HepG2 (cell line): ENCODE measurements around the gene CTNNBL1. TPM values are rescaled to one million over a fixed set of nuclear protein-coding genes. Genes with fewer than 3 reads are reported as not detected.

Experiments
- ATM ChIP-seq: fragments of 450-650 bp; IDR thresholded peaks from 2 replicates; pipeline ENCODE4 v1.7.1; 2017; ENCODE audit warnings: mild to moderate bottlenecking, borderline replicate concordance
- HIVEP1 ChIP-seq: sonication (generic); formaldehyde crosslinking; IDR thresholded peaks from 2 replicates; pipeline ENCODE4 v1.4.0; 2020; ENCODE audit warnings: mild to moderate bottlenecking, missing genetic modification reagents
- KAT8 ChIP-seq: IDR thresholded peaks from 2 replicates; pipeline ENCODE4 v1.6.1; 2016; ENCODE audit warnings: missing genetic modification reagents, missing compliant biosample characterization
- KLF13 ChIP-seq: sonication (generic); formaldehyde crosslinking; IDR thresholded peaks from 2 replicates; pipeline ENCODE4 v1.4.0; 2020; ENCODE audit warnings: mild to moderate bottlenecking, missing genetic modification reagents
- MEIS2 ChIP-seq: sonication (generic); formaldehyde crosslinking; IDR thresholded peaks from 2 replicates; pipeline ENCODE4 v1.9.0; 2021; ENCODE audit warnings: mild to moderate bottlenecking, missing genetic modification reagents
- MLLT10 ChIP-seq: sonication (generic); formaldehyde crosslinking; IDR thresholded peaks from 2 replicates; pipeline ENCODE4 v1.4.0; 2020; ENCODE audit warnings: missing genetic modification reagents
- TEAD3 ChIP-seq: optimal IDR thresholded peaks from 2 replicates; pipeline ENCODE3; 2016; ENCODE audit warnings: borderline replicate concordance
- XRCC5 ChIP-seq: fragments of 200-400 bp; formaldehyde crosslinking; optimal IDR thresholded peaks from 2 replicates; pipeline ENCODE3; 2017; ENCODE audit warnings: mild to moderate bottlenecking, low read length
- ZNF383 ChIP-seq: sonication (generic); formaldehyde crosslinking; IDR thresholded peaks from 2 replicates; pipeline ENCODE4 v1.4.0; 2020; ENCODE audit warnings: missing genetic modification reagents, mild to moderate bottlenecking, borderline replicate concordance
- ZNF652 ChIP-seq: IDR thresholded peaks from 2 replicates; pipeline ENCODE4 v1.6.1; 2016; ENCODE audit warnings: low read depth, borderline replicate concordance
- ZNF788 ChIP-seq: sonication (generic); formaldehyde crosslinking; IDR thresholded peaks from 2 replicates; pipeline ENCODE4 v1.5.0; 2020; ENCODE audit warnings: mild to moderate bottlenecking, missing genetic modification reagents, borderline replicate concordance
- polyA plus RNA-seq, 8 experiments: library from polyadenylated mRNA; depleted of rRNA in 3 of 8; stranded (reverse) in 7 of 8; unstranded in 1 of 8; fragments of >200 nt; fragmentation: Illumina TruSeq in 4 of 8; extraction: Trizol in 4 of 8; gene quantifications; 2 replicates each; pipeline versions ENCODE4 v1.2.1 to v1.2.3, GENCODE V29; 2011 to 2016; ENCODE audit warnings: low read depth in 4 of 8, missing spikeins in 1 of 8, mixed read lengths in 1 of 8; ENCODE audit not compliant: insufficient read depth in 1 of 8
- total RNA-seq, 5 experiments: library from RNA; depleted of rRNA; stranded (reverse); fragments of >200 nt; fragmentation: Illumina TruSeq; extraction: Trizol; gene quantifications; 2 replicates each; pipeline ENCODE4 v1.2.3, GENCODE V29; 2016; ENCODE audit warnings: low read depth in 1 of 5
- TF ChIP-seq, protein P1 (sequence below): sonication (generic); formaldehyde crosslinking; IDR thresholded peaks from 2 replicates; pipeline ENCODE4 v1.5.1; 2020; ENCODE audit warnings: mild to moderate bottlenecking, missing genetic modification reagents, borderline replicate concordance
- TF ChIP-seq, protein P2 (sequence below), 2 experiments: sonication (generic) in 1 of 2; formaldehyde crosslinking in 1 of 2; IDR thresholded peaks; 2 replicates each; pipeline versions ENCODE4 v1.4.0 to v1.6.1; 2018 to 2020; ENCODE audit warnings: missing genetic modification reagents in 2 of 2, borderline replicate concordance in 1 of 2, low read depth in 1 of 2, mild to moderate bottlenecking in 1 of 2, missing biosample characterization in 1 of 2
- TF ChIP-seq, protein P3 (sequence below): sonication (generic); formaldehyde crosslinking; IDR thresholded peaks from 2 replicates; pipeline ENCODE4 v1.9.0; 2021; ENCODE audit warnings: missing genetic modification reagents, borderline replicate concordance
- TF ChIP-seq, protein P4 (sequence below): sonication (generic); formaldehyde crosslinking; IDR thresholded peaks from 2 replicates; pipeline ENCODE4 v1.5.0; 2020; ENCODE audit warnings: missing genetic modification reagents, mild to moderate bottlenecking, borderline replicate concordance
- TF ChIP-seq, protein P5 (sequence below): sonication (generic); formaldehyde crosslinking; IDR thresholded peaks from 2 replicates; pipeline ENCODE4 v1.5.0; 2020; ENCODE audit warnings: mild to moderate bottlenecking, low read depth, missing genetic modification reagents, borderline replicate concordance

The CTNNBL1 gene
- total and polyA plus RNA-seq, 2 of the 13 experiments (the other 11 are each of a cell fraction or from before 2014, with no cell fraction given), result 49.3 to 94.6 TPM

DNA sequence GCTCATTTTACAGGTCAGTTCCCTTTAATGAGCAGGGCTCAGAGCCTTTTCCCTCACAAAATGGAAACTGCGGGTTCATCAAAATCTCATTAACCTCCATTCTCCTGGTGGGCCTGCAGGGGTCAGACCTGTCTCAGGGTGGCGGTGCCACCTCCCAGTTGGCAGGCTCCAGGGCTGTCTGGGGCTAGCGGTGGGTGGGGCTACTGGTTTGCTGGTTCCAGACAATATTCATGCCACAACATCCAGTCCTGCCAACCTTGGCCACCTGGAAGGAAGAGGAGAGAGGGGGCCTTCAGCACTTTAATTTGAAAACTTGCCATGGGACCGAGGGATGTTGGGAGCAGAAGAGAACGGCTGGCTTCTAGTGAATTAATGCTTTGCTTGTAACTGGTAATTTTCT lies 41.9 kb upstream of the CTNNBL1 start (continued):
- TF ChIP-seq, protein P1, sequence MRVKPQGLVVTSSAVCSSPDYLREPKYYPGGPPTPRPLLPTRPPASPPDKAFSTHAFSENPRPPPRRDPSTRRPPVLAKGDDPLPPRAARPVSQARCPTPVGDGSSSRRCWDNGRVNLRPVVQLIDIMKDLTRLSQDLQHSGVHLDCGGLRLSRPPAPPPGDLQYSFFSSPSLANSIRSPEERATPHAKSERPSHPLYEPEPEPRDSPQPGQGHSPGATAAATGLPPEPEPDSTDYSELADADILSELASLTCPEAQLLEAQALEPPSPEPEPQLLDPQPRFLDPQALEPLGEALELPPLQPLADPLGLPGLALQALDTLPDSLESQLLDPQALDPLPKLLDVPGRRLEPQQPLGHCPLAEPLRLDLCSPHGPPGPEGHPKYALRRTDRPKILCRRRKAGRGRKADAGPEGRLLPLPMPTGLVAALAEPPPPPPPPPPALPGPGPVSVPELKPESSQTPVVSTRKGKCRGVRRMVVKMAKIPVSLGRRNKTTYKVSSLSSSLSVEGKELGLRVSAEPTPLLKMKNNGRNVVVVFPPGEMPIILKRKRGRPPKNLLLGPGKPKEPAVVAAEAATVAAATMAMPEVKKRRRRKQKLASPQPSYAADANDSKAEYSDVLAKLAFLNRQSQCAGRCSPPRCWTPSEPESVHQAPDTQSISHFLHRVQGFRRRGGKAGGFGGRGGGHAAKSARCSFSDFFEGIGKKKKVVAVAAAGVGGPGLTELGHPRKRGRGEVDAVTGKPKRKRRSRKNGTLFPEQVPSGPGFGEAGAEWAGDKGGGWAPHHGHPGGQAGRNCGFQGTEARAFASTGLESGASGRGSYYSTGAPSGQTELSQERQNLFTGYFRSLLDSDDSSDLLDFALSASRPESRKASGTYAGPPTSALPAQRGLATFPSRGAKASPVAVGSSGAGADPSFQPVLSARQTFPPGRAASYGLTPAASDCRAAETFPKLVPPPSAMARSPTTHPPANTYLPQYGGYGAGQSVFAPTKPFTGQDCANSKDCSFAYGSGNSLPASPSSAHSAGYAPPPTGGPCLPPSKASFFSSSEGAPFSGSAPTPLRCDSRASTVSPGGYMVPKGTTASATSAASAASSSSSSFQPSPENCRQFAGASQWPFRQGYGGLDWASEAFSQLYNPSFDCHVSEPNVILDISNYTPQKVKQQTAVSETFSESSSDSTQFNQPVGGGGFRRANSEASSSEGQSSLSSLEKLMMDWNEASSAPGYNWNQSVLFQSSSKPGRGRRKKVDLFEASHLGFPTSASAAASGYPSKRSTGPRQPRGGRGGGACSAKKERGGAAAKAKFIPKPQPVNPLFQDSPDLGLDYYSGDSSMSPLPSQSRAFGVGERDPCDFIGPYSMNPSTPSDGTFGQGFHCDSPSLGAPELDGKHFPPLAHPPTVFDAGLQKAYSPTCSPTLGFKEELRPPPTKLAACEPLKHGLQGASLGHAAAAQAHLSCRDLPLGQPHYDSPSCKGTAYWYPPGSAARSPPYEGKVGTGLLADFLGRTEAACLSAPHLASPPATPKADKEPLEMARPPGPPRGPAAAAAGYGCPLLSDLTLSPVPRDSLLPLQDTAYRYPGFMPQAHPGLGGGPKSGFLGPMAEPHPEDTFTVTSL (CRISPR knock-in tag), result no peak
- TF ChIP-seq, protein P2, sequence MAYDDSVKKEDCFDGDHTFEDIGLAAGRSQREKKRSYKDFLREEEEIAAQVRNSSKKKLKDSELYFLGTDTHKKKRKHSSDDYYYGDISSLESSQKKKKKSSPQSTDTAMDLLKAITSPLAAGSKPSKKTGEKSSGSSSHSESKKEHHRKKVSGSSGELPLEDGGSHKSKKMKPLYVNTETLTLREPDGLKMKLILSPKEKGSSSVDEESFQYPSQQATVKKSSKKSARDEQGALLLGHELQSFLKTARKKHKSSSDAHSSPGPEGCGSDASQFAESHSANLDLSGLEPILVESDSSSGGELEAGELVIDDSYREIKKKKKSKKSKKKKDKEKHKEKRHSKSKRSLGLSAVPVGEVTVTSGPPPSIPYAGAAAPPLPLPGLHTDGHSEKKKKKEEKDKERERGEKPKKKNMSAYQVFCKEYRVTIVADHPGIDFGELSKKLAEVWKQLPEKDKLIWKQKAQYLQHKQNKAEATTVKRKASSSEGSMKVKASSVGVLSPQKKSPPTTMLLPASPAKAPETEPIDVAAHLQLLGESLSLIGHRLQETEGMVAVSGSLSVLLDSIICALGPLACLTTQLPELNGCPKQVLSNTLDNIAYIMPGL (CRISPR knock-in tag; IDR thresholded peaks at IDR 0.05; ENCODE audit: borderline replicate concordance in 1 of 2, low read depth in 1 of 2), result peak; percentile 28 to 47; a peak in 2 of 4 replicates
- TF ChIP-seq ZNF383 (CRISPR knock-in tag) (no peak), KLF13 (CRISPR knock-in tag) (no peak), MLLT10 (CRISPR knock-in tag) (no peak), MEIS2 (no peak), KAT8 (no peak), ZNF652 (CRISPR knock-in tag) (no peak), ZNF788 (CRISPR knock-in tag) (0 out of 2 replicates have a peak, but pooled peaks have one; percentile 35), HIVEP1 (CRISPR knock-in tag) (no peak), ATM (no peak), XRCC5 (peak; percentile 56), TEAD3 (peak; percentile 49)
- TF ChIP-seq, protein P3, sequence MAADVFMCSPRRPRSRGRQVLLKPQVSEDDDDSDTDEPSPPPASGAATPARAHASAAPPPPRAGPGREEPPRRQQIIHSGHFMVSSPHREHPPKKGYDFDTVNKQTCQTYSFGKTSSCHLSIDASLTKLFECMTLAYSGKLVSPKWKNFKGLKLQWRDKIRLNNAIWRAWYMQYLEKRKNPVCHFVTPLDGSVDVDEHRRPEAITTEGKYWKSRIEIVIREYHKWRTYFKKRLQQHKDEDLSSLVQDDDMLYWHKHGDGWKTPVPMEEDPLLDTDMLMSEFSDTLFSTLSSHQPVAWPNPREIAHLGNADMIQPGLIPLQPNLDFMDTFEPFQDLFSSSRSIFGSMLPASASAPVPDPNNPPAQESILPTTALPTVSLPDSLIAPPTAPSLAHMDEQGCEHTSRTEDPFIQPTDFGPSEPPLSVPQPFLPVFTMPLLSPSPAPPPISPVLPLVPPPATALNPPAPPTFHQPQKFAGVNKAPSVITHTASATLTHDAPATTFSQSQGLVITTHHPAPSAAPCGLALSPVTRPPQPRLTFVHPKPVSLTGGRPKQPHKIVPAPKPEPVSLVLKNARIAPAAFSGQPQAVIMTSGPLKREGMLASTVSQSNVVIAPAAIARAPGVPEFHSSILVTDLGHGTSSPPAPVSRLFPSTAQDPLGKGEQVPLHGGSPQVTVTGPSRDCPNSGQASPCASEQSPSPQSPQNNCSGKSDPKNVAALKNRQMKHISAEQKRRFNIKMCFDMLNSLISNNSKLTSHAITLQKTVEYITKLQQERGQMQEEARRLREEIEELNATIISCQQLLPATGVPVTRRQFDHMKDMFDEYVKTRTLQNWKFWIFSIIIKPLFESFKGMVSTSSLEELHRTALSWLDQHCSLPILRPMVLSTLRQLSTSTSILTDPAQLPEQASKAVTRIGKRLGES (CRISPR knock-in tag), result no peak
- TF ChIP-seq, protein P4, sequence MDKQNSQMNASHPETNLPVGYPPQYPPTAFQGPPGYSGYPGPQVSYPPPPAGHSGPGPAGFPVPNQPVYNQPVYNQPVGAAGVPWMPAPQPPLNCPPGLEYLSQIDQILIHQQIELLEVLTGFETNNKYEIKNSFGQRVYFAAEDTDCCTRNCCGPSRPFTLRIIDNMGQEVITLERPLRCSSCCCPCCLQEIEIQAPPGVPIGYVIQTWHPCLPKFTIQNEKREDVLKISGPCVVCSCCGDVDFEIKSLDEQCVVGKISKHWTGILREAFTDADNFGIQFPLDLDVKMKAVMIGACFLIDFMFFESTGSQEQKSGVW (CRISPR knock-in tag), result no peak
- TF ChIP-seq, protein P5, sequence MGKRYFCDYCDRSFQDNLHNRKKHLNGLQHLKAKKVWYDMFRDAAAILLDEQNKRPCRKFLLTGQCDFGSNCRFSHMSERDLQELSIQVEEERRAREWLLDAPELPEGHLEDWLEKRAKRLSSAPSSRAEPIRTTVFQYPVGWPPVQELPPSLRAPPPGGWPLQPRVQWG (CRISPR knock-in tag), result no peak
